ENCODE data around the gene B3GNT4.

GRCh38 chr12:122215771-122216170 is 12.3 kb downstream of the B3GNT4 start:
- TF ChIP-seq CTCF (IDR thresholded peaks at IDR 0.05), result no peak
- TF ChIP-seq POLR2AphosphoS5 (IDR thresholded peaks at IDR 0.05), result no peak
- no peak for TF ChIP-seq POLR2A (IDR thresholded peaks at IDR 0.05)

All from sigmoid colon (tissue), 4 donors.